Ishikawa (cell line): ENCODE data around the gene BTBD9.

ENCODE experiments used
- CEBPB ChIP-seq: IDR thresholded peaks from 2 replicates; pipeline ENCODE4 v1.6.1; 2012
- CREB1 ChIP-seq: IDR thresholded peaks from 2 replicates; pipeline ENCODE4 v1.6.1; 2012; ENCODE audit warnings: low read depth
- EGR1 ChIP-seq: IDR thresholded peaks from 2 replicates; pipeline ENCODE4 v1.6.1; 2012
- EP300 ChIP-seq: IDR thresholded peaks from 2 replicates; pipeline ENCODE4 v1.6.1; 2012; ENCODE audit warnings: borderline replicate concordance
- FOXM1 ChIP-seq: IDR thresholded peaks from 2 replicates; pipeline ENCODE4 v1.6.1; 2012; ENCODE audit warnings: low read depth, borderline replicate concordance
- NFIC ChIP-seq: IDR thresholded peaks from 2 replicates; pipeline ENCODE4 v1.6.1; 2012
- RAD21 ChIP-seq: IDR thresholded peaks from 2 replicates; pipeline ENCODE4 v1.6.1; 2012; ENCODE audit warnings: low read depth
- TAF1 ChIP-seq: IDR thresholded peaks from 2 replicates; pipeline ENCODE4 v1.6.1; 2012; ENCODE audit warnings: low read depth, mild to moderate bottlenecking
- TCF12 ChIP-seq: IDR thresholded peaks from 2 replicates; pipeline ENCODE4 v1.6.1; 2012; ENCODE audit warnings: low read depth
- TEAD4 ChIP-seq: IDR thresholded peaks from 2 replicates; pipeline ENCODE4 v1.6.1; 2012
- YY1 ChIP-seq: IDR thresholded peaks from 2 replicates; pipeline ENCODE4 v1.6.1; 2012; ENCODE audit warnings: low read depth
- ZBTB7A ChIP-seq: IDR thresholded peaks from 2 replicates; pipeline ENCODE4 v1.6.1; 2012; ENCODE audit warnings: low read depth
- TF ChIP-seq, protein P1 (sequence below): IDR thresholded peaks from 2 replicates; pipeline ENCODE4 v1.6.1; 2012
- TF ChIP-seq, protein P2 (sequence below): IDR thresholded peaks from 2 replicates; pipeline ENCODE4 v1.6.1; 2012
- TF ChIP-seq, protein P3 (sequence below): IDR thresholded peaks from 2 replicates; pipeline ENCODE4 v1.6.1; 2012; ENCODE audit warnings: low read depth, mild to moderate bottlenecking

The BTBD9 gene

DNA sequence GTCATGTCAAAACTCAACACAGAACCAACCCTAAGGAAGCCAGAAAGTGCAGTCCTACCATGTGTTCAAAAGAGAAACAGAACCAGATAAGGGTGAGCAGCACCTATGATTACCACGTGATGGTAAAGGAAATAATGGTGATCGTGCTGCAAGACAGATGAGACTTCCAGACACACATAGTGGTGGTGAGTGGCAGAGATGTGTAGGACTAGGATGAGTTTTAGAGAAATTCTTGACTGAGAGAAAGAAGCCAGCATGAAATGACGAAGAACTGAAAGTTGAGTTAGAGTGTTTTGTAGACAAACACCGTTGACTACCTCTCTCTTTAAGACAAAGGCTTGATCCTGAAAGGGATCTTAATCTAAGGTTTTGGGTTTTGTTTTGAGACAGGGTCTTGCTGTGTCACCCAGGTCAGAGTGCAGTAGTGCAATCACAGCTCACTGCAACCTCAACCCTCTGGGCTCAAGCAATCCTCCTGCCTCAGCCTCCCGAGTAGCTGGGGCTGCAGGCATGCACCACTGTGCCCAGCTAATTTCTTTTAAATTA is 10.6 kb upstream of the BTBD9 start:
- no peak for TF ChIP-seq CREB1
- no peak for TF ChIP-seq YY1
- TF ChIP-seq EGR1: no peak
- no peak for TF ChIP-seq FOXM1
- no peak for TF ChIP-seq EP300
- TF ChIP-seq, protein P1, sequence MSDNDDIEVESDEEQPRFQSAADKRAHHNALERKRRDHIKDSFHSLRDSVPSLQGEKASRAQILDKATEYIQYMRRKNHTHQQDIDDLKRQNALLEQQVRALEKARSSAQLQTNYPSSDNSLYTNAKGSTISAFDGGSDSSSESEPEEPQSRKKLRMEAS: no peak
- TF ChIP-seq TAF1: no peak
- TF ChIP-seq CEBPB: no peak
- no peak for TF ChIP-seq ZBTB7A
- TF ChIP-seq TCF12: no peak
- TF ChIP-seq, protein P2, sequence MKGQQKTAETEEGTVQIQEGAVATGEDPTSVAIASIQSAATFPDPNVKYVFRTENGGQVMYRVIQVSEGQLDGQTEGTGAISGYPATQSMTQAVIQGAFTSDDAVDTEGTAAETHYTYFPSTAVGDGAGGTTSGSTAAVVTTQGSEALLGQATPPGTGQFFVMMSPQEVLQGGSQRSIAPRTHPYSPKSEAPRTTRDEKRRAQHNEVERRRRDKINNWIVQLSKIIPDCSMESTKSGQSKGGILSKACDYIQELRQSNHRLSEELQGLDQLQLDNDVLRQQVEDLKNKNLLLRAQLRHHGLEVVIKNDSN: no peak
- TF ChIP-seq NFIC: no peak
- TF ChIP-seq, protein P3, sequence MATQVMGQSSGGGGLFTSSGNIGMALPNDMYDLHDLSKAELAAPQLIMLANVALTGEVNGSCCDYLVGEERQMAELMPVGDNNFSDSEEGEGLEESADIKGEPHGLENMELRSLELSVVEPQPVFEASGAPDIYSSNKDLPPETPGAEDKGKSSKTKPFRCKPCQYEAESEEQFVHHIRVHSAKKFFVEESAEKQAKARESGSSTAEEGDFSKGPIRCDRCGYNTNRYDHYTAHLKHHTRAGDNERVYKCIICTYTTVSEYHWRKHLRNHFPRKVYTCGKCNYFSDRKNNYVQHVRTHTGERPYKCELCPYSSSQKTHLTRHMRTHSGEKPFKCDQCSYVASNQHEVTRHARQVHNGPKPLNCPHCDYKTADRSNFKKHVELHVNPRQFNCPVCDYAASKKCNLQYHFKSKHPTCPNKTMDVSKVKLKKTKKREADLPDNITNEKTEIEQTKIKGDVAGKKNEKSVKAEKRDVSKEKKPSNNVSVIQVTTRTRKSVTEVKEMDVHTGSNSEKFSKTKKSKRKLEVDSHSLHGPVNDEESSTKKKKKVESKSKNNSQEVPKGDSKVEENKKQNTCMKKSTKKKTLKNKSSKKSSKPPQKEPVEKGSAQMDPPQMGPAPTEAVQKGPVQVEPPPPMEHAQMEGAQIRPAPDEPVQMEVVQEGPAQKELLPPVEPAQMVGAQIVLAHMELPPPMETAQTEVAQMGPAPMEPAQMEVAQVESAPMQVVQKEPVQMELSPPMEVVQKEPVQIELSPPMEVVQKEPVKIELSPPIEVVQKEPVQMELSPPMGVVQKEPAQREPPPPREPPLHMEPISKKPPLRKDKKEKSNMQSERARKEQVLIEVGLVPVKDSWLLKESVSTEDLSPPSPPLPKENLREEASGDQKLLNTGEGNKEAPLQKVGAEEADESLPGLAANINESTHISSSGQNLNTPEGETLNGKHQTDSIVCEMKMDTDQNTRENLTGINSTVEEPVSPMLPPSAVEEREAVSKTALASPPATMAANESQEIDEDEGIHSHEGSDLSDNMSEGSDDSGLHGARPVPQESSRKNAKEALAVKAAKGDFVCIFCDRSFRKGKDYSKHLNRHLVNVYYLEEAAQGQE: no peak
- TF ChIP-seq RAD21: no peak
- no peak for TF ChIP-seq TEAD4

DNA sequence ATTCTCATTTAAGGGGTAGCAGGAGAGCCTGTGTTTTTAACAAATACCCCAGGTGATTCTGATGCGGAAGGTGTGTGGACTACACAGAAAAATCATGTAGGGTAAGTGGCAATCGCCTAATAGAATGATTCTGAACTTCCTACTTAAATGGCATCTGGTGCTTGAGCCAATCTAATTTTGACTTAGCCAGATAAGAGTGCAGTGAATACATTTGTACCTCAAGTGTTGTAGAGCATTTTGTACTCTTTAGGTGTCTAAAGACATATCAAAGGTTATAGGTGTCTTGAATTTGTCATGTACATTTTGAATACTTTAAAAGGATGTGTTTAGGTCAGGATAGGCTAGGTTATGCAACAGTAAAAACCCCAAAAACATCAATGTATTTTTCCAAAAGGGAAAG is 10.0 kb upstream of the BTBD9 start:
- TF ChIP-seq RAD21 (no peak), CREB1 (no peak), YY1 (no peak), TCF12 (no peak), CEBPB (no peak), ZBTB7A (no peak), EP300 (no peak)

DNA sequence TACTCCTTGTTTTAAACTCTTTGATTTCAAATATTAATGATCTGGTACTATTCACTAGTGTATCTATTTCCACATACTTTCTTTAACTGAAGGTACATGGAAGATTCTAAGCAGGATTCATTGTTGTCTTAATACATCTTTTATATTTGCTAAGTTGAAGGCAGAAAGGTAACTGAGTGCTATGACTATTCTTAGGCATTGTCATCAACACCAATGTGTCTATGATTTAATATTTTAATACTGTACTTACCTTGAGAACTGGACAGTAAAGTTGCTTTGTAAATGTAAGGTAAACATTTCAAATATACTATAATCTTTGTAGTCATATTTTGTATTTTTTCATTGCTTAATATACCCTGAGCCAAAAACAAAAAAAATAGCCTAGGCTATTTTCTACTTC is 8.9 kb upstream of the BTBD9 start:
- TF ChIP-seq EGR1 (no peak), EP300 (no peak), TEAD4 (no peak), TAF1 (no peak), TCF12 (no peak), FOXM1 (no peak), RAD21 (no peak)
- TF ChIP-seq, protein P2: no peak

DNA sequence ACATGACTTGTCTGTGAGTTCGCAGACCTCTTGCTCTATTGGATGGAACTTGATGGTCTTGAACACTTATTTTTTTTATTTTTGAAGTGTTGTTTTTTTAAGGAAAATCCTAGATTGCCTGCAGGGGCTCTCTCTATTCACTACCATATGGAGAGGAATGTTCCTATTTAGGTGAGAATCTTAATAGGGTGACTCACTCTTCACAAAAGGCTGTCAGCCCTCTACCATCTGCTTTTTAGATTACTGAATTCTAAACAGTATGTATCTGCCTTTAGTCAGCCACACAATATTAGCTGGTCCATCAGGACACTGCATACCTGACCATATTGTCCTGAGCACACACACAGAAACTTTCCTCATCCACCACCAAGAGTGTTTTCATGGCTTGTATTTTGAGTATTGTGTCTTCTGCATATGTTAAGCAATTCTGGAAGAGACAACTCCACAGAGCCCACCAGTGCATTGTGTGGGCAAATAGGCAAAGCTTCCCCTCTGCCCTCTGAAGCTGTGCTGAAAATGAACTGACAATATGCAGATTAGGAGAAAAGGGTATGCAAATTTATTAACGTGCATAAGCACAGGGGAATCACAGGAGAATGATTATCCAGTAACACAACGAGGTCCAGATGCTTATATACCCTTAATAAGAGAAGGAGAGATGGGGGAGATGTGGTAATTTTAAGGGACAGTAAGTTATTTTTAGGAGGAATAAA is 6.6 kb upstream of the BTBD9 start:
- no peak for TF ChIP-seq FOXM1

DNA sequence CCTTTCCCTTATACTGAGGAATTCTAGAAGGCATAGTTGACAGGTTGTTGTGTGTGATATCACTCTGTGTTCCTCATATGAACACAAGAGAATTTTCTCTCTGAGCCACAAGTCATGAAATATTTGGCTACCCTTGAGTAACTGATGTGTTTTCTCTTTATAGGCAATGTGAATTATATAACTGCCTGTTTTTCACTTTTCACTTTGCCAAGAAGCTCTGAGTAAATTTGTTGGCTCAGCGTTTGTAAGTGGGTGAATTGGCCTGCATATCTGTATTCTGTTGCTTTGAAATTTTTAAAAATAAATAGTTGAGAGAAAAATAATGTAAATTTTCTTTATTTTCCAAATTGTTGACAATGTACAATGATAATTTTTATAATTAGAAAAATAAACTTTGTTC is 5.2 kb upstream of the BTBD9 start:
- TF ChIP-seq ZBTB7A (no peak), CREB1 (no peak), CEBPB (no peak), NFIC (no peak), EGR1 (no peak), YY1 (no peak)

DNA sequence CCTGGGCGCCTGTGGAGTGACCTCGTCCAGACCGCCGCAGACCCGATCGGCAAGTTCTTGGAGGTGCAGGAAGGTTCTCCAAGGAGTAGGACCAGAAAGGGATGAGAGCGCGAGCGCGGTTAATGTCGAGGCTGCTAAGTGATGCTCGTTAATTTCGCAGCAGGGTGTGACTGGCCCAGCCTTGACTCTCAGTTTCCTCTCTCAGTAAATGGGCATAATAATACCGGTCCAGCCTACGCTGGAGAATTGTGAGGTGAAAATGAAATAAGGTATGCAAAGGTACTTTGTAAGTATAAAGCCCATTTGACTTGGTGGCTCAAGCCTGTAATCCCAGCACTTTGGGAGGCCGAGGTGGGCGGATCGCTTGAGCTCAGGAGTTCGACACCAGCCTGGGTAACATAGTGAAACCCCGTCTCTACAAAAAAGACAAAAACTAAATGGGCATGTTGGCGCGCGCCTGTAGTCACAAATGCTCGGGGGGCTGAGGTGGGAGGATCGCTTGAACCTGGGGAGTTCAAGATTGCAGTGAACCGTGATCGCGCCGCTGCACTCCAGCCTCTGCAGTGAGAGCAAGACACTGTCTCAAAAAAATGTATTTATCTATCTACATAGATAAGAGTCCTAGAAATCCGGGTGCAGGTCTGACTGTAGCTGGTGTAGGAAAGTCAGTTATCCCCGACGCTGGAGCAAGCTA is 634 bp upstream of the BTBD9 start:
- TF ChIP-seq, protein P1: peak; percentile 40; the same call in 1 of the 2 replicates
- TF ChIP-seq TCF12 (0 out of 2 replicates have a peak, but pooled peaks have one; percentile 15), EGR1 (no peak)
- TF ChIP-seq, protein P2: no peak

DNA sequence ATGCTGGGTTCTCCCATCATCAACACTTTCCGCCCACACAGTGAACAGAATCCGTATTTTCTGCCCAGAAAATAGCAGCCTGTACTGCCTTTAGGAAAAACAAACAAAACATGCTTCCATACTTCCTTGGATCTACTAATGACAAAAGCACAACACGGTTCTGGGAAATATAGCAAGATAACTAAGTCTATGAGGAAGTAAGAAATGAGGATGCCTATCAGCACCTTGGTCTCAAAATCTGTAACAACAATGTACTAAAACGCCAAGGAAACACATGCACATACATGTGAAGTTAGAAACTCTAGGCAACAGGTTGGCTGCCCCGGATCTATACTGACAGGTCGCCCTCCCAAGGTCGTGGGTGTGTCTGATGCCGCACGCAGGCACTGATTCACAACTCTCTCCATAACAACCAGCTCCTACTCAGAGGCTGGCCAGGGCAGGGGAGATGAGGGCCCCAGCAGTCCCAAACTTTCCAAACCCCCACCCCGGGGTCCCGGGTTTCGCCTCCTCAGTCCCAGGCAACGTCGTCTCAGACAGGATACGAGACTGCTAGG is 710 bp downstream of the BTBD9 start:
- TF ChIP-seq ZBTB7A (no peak), FOXM1 (no peak), EGR1 (no peak), NFIC (no peak), RAD21 (no peak), YY1 (no peak), CEBPB (no peak), TCF12 (no peak), TAF1 (no peak), EP300 (no peak), TEAD4 (no peak), CREB1 (no peak)
- TF ChIP-seq, protein P2: no peak
- TF ChIP-seq, protein P3: no peak
- TF ChIP-seq, protein P1: no peak
